Hypothalamus (tissue), 51 donors: ENCODE results near the gene SRMS.
A peak's percentile ranks its signal among the peaks of the same experiment; 100 is the strongest.
"Not testable (repeated sequence)": the region's sequence is repeated elsewhere in the genome, so short reads cannot be mapped to it uniquely, and the experiment has no call there.

ENCODE experiments used
- DNase-seq, 51 donors: peaks; one replicate each; lab custom pipeline; 2025; lab: John Stamatoyannopoulos, UW

SRMS gene

GRCh38 chr20:63579017-63579694 lies 31.6 kb upstream of the SRMS start:
- no peak for DNase-seq

- DNase-seq, result no peak
Observed at GRCh38 chr20:63578224-63579016, 30.9 kb upstream of the SRMS start.

- DNase-seq, result peak in 32 of 51 donors; percentile 6 to 66 (median 42)
Observed at GRCh38 chr20:63577317-63577894, 29.9 kb upstream of the SRMS start.

- no peak for DNase-seq
Observed at GRCh38 chr20:63576311-63576710, 28.8 kb upstream of the SRMS start.

- no peak for DNase-seq
Observed at GRCh38 chr20:63574829-63575743, 27.5 kb upstream of the SRMS start.

- peak in 32 of 51 donors; percentile 4 to 65 (median 24) for DNase-seq
Observed at GRCh38 chr20:63574156-63574828, 26.7 kb upstream of the SRMS start, which contains the start of gene HELZ2. HELZ2 (minus strand) TSS chr20:63574239; CDS start chr20:63572385, 1,854 bp downstream.

GRCh38 chr20:63573647-63574131 lies 26.1 kb upstream of the SRMS start:
- no peak for DNase-seq

- no peak for DNase-seq
Observed at GRCh38 chr20:63572788-63573646, 25.5 kb upstream of the SRMS start.

GRCh38 chr20:63572071-63572787 lies 24.7 kb upstream of the SRMS start:
- no peak for DNase-seq

- DNase-seq, result not testable (repeated sequence)
Observed at GRCh38 chr20:63571087-63571478, 23.5 kb upstream of the SRMS start.

- no peak for DNase-seq
Observed at GRCh38 chr20:63570281-63571086, 22.9 kb upstream of the SRMS start.

GRCh38 chr20:63568986-63569949 lies 21.7 kb upstream of the SRMS start:
- DNase-seq, result no peak

- no peak for DNase-seq
Observed at GRCh38 chr20:63568170-63568981, 20.8 kb upstream of the SRMS start.

GRCh38 chr20:63567386-63568169 lies 20.0 kb upstream of the SRMS start:
- peak in 6 of 51 donors; percentile 2 to 24 (median 15) for DNase-seq

- no peak for DNase-seq
Observed at GRCh38 chr20:63567136-63567385, 19.5 kb upstream of the SRMS start.
